NCI-H2029 treated with DMSO at 0.1 percent for 48 hours (cell line): ENCODE measurements around the gene TUBA4A.
"Not testable (repeated sequence)": the region's sequence is repeated elsewhere in the genome, so short reads cannot be mapped to it uniquely, and the experiment has no call there.

ENCODE experiments used
- DNase-seq: peaks from one replicate; lab custom pipeline; 2025; lab: John Stamatoyannopoulos, UW

Gene TUBA4A

DNA sequence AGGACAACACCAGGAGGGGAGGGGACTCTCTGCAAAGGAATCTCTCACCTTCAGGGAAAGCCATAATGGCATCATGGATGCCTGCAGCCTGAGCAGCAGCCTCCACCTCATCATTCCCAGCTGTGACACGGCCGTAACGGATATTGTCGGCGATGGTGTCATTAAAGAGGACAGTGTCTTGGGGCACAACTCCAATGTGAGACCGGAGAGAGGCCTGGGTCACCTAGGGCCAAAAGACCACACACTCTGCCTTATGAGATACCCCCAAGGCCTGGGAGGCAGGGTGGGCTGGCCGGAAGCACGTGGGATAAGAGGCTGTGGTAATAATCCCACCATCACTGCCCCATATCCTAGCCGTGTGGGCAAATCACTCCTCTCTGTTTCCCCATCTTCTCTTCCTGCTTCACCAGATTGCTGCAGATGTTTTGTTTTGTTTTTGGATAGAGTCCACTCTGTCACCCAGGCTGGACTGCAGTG, 42.8 kb downstream of the TUBA4A start:
- no peak for DNase-seq

DNA sequence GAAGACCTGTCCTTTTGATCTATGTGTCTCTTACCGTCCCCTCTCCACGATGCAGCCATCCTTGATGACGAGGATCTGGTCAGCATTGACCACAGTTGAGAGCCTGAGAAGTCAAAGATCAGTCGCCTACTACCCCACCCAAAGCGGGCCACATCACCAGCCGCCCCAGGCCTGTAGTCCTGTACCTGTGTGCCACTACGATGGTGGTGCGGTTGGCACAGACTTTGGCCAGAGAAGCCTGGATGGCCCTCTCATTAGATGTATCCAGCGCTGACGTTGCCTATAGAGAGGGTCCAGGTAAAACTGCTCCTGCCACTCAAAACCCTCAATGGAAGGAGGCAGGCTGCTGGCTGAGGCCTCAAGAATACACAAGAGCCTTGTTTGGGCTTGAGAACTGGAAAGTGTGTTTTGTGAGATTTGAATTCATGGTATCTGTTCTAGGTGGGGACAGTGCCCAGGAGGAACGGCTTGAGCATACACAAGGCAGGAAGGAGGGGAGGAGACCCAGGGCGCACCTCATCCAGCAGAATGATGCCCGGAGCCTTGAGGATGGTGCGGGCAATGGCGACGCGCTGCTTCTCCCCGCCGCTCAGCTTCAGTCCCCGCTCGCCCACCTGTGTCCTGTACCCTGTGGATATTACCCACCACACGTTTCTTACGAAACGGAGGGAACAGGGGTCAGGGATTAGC, 43.4 kb downstream of the TUBA4A start:
- DNase-seq = no peak

GRCh38 chr2:219209236-219210195, 44.2 kb downstream of the TUBA4A start:
- no peak for DNase-seq

- DNase-seq = peak; percentile 7
These were observed 45.6 kb downstream of the TUBA4A start for GRCh38 chr2:219207884-219208740.

DNA sequence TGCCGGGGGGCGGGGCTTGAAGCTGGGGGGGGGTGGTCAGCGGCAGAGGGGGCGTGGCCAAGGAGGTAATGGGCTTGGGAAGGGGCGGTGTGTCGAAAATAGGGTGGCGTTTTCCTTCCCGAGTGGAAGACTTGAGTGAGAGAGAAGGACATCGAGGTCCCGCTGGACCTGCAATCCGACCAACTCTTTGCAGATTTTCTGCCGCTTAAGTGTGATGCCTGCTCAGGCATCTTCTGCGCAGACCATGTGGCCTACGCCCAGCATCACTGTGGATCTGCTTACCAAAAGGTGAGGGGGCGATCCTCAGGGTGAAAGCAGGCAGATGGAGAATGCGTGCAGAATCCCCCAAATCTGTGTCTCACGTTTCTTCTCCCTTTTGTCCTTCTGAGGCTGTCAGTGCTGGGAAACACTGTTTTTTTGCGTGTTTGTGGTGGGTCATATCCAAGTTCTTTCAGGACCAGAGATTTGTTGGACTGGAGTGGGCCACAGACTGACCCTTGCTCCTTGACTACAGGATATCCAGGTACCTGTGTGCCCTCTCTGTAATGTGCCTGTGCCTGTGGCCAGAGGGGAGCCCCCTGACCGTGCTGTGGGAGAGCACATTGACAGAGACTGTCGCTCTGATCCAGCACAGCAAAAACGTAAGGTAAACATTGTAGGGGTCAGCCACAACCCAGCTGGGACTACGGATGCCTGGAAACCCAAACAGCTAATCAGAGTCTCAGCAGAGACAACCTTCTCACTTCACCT, 46.4 kb downstream of the TUBA4A start:
- DNase-seq = no peak

GRCh38 chr2:219206328-219207133, 47.2 kb downstream of the TUBA4A start, which contains the start of gene ZFAND2B:
ZFAND2B (plus strand) TSS chr2:219206782; CDS start chr2:219206988, 206 bp downstream.
- DNase-seq = peak; percentile 56

GRCh38 chr2:219205981-219206327, 47.8 kb downstream of the TUBA4A start:
- DNase-seq = no peak

DNA sequence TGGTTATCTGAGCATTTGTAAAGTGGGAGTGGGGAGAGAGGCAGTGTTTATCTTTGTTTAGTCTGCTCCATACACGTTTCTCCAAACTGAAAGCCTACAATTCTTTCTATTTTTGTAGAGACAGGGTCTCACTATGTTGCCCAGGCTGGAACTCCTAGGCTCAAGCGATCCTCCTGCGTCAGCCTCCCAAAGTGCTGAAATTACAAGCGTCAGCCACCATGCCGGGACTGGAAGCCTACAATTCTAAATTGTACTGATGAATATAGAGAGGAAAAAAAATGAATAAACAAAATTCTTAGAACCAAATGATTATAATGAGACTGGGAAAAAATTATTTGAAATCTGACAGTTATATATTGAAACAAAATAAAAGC, 48.6 kb downstream of the TUBA4A start:
- no peak for DNase-seq

DNA sequence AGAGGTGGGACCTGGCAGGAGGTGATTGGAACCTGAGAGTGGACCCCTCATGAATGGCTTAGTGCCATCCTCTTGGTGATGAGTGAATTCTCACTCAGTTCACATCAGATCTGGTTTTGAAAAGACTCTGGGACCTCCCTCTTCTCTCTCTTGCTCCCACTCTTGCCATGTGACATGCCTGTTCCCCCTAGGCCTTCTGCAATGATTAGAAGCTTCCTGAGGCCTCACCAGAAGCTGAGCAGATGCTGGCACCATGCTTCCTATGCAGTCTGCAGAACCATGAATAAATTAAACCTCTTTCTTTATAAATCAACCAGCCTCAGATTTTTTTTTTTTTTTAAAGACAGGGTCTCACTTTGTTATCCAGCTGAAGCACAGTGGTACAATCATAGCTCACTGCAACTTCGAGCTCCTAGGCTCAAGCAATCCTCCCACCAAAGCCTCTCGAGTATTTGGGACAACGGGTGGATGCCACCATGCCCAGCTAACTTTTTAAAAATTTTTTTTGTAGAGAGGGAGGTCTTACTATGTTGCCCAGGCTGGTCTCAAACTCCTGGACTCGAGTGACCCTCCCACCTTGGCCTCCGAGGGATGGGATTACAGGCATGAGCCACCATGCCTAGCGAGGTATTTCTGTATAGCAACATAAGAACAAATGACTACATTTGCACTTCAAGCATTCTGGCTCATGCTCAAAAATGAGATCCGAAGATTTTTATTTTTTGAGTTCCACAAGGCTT, 49.1 kb downstream of the TUBA4A start:
- no peak for DNase-seq

DNA sequence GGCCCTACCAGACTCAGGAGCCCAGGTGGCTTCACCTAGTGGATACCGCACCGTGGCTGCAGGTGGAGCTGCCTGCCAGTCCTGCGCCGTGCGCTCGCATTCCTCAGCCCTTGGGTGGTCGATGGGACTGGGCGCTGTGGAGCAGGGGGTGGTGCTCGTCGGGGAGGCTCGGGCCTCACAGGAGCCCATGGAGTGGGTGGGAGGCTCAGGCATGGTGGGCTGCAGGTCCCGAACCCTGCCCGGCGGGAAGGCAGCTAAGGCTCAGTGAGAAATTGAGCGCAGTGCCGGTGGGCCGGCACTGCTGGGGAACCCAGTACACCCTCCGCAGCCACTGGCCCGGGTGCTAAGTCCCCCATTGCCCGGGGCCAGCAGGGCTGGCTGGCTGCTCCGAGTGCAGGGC, 52.4 kb downstream of the TUBA4A start:
- DNase-seq = not testable (repeated sequence)

DNA sequence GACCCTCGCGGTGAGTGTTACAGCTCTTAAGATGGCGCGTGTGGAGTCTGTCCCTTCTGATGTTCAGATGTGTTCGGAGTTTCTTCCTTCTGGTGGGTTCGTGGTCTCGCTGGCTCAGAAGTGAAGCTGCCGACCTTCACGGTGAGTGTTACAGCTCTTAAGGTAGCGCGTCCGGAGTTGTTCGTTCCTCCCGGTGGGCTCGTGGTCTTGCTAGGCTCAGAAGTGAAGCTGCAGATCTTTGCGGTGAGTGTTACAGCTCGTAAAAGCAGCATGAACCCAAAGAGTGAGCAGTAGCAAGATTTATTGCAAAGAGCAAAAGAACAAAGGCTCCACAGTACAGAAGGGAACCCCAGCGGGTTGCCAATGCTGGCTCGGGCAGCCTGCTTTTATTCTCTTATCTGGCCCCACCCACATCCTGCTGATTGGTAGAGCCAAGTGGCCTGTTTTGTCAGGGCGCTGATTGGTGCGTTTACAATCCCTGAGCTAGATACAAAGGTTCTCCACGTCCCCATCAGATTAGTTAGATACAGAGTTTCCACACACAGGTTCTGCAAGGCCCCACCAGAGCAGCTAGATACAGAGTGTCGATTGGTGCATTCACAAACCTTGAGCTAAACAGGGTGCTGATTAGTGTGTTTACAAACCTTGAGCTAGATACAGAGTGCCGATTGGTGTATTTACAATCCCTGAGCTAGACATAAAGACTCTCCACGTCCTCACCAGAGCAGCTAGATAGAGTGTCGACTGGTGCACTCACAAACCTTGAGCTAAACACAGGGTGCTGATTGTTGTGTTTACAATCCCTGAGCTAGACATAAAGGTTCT, 53.0 kb downstream of the TUBA4A start:
- not testable (repeated sequence) for DNase-seq
